ENCODE measurements around the gene RNFT2.

Gene RNFT2

DNA sequence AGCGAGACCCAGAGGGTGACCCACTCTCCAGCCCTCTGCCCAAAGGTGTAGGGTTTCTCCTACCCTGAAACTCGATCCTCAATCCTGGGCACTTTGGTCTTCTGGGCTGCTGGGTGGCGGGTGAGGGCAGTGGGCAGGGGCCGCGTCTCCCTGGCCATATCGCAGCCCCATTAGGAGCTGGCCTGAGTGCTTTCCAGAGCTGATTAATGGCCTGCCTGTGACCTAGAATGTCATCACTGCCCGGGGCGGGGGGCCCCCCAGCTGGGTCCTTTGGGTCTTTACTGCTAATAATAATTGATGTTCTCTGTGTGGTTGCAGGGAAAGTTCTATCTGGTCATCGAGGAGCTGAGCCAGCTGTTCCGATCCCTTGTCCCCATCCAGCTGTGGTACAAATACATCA, 95.4 kb downstream of the RNFT2 start:
- DNase-seq (ENCODE audit: low read depth in 2 of 2): no peak

DNA sequence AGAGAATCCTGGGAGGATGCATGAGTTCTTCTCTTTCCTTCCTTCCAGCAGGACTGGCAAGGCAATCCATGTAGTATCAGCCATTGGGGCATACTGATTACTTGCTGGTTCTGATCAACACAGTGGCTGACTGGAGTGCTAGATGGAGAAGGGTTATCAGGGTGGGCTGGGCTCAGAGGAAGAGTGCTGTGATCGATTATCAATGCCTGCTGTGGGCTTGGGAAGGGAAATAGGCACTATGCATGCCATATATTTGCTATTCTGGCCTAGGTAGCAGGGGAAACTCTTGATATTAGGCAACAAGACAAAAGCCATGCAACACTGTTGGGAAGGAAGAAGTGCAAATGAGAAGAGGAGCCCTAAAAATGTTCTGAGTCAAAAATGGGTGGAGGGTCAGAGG, 97.4 kb downstream of the RNFT2 start:
- DNase-seq (ENCODE audit: low read depth in 2 of 2): no peak

DNA sequence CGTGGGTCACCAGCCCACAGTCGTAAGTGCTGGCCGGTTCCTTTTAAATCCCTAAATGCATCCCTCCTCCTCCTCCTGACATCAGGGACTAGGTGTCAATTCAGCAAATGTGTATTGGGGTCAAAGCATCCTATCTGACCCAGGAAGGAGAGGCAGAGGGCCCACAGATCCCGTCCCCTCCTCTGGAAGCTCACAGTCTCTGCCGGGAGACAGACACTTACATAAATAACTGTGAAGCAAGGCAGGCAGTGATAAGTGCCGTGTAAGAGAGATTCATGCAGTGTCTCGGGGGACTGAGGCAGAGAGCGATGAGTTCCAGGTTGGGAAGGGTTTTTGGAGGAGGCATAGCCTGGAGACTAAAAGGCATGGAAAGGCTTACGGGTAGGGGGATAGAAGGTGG, 99.0 kb downstream of the RNFT2 start:
- no peak for DNase-seq (ENCODE audit: low read depth in 2 of 2)

DNA sequence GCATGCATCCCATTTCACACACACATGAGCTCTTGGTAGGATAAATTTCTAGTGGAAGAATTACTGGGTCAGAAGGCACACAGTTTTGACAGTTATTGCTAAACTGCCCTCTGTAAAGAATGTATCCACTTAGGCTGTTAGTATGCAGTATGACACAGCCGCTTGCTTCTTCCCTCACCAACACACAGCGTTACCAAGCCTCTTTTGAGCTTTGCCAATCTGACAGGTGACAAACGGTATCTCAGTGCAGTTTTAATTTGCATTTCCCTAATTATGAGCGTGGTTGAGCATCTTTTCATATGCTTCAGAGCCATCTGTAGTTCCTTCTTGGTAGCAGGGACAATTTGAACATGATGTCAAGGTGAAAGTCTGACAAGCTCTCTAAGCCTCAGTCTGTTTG, 100.2 kb downstream of the RNFT2 start:
- no peak for DNase-seq (ENCODE audit: low read depth in 2 of 2)

DNA sequence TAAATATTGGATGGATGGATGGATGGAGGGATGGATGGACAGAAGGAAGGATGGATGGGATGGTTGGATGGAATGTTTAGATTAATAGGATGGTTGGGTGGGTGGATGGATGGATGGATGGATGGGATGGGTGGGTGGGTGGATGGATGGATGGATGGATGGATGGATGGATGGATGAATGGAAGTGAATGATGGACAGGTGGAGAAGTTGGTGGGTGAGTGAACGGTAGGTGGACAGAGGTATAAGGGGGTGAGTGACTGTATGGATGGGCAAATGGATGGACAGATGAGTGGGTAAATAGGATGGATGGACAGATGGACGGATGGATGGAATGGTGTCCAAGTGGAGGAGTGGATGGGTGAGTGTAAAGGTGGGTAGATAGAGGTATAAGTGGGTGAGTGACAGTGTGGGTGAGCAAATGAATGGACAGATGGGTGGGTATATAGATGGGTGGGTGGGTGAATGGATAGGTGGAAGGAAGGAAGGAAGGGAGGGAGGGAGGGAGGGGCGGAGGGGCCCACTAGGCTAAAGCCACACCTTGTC, 101.2 kb downstream of the RNFT2 start:
- no peak for DNase-seq (ENCODE audit: low read depth in 2 of 2)

DNA sequence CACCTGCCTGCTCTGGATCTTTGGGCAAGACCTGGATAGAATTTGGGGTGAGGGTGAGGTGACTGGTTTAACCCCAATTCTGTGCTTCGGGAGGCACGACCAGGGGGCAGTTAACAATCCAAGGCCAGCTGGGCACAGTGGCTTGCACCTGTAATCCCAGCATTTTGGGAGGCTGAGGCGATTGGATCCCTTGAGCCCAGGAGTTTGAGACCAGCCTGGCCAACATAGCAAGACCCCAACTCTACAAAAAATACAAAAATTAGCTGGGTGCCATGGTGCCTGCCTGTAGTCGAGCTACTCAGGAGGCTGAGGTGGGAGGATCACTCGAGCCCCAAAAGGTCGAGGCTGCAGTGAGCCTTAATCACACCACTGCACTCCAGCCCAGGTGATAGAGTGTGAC, 105.0 kb downstream of the RNFT2 start:
- DNase-seq (ENCODE audit: low read depth in 2 of 2): no peak

DNA sequence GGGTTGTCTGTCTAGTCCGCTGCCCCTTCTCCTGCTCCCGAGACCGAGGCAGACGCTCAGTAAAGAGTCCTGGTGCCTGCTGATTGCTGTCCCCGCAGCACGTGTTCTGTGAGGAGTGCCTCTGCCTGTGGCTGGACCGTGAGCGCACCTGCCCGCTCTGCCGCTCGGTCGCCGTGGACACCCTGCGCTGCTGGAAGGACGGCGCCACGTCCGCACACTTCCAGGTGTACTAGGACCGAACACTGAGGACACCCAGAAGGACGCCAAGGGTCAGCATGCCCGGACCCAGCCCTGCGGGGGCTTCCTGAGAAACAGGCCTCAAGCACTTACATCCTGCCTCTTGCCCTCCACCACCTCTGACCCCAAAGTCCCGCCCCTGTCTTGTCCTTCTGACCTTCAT, 111.1 kb downstream of the RNFT2 start:
- DNase-seq (ENCODE audit: low read depth in 2 of 2): no peak

DNA sequence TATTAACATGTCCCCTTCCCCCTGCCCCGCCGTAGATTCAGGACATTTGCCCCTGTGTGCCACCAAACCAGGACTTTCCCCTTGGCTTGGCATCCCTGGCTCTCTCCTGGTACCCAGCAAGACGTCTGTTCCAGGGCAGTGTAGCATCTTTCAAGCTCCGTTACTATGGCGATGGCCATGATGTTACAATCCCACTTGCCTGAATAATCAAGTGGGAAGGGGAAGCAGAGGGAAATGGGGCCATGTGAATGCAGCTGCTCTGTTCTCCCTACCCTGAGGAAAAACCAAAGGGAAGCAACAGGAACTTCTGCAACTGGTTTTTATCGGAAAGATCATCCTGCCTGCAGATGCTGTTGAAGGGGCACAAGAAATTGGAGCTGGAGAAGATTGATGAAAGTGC, 114.2 kb downstream of the RNFT2 start:
- DNase-seq (ENCODE audit: low read depth in 2 of 2): no peak

DNA sequence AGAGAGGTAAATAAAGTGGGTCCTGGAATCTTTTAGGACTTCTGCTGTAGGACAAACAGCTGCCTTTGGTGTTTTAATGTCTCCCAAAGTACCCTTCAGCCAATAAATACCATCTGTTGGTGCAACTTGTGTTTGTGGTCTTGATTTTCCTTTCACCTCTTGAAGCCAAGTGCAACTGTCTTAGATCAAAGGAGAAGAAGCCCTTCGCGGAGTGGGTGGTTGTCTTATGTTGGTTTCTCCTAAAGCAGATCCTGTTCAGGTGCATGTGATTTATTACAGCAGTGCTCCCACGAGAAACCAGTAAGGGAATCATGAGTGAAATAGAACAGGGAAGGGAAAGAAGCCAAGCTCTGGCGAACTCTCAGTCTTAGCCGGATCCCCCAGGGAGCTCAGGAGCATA, 115.4 kb downstream of the RNFT2 start:
- no peak for DNase-seq (ENCODE audit: low read depth in 2 of 2)

DNA sequence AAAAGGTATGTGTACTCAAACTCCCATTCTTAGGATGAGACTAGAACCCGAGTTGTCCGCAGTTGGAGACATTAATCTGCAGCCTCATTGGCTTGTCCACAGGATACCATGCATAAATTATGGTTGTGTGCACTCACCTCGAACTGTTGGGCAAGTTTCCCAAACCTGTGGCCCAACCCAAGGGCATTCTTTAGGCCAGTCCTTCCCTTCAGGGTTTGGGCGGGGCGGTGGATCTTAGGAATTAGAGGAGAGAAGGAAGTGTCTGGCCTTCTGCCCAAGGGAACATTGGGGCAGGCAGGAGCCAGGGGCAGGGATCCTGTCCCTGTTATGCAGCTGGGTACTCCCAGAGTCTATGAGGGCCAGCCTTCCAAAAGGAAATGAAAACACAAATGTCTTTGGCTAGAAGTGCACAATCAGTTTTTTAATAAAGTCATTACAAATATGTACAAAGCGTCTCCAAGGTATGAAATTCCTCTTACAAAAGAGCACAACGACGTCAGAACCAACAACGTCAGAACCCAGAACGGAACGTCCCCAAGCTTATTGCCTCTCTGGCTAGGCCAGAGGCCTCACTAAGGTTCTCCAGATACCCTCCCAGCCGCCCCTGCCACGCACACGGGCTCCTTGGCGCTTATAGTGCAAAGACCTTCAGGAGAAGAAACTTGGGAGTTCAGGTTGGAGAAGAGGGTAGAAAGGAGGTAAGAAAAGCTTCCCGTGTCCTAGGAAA, 117.8 kb downstream of the RNFT2 start:
- no peak for DNase-seq (ENCODE audit: low read depth in 2 of 2)

DNA sequence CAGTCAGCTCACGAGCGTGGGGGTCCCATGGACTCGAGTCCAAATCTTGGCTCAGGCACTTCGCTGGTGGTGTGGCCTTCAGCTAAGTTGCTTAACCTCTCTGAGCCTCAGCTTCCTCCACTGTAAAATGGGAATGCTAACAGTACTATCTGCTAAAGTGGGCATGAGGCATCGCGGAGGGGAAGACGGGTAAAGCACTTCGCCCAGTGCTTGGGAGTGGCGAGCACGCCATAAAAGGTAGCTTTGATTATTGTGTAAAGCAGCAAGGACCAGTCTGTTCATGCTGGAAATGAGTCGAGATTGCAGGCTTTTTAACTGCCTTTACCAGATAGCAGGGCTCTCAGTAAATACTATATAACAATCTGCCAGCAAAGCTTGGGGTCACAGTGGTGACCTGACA, 118.6 kb downstream of the RNFT2 start:
- DNase-seq (ENCODE audit: low read depth in 2 of 2): no peak

DNA sequence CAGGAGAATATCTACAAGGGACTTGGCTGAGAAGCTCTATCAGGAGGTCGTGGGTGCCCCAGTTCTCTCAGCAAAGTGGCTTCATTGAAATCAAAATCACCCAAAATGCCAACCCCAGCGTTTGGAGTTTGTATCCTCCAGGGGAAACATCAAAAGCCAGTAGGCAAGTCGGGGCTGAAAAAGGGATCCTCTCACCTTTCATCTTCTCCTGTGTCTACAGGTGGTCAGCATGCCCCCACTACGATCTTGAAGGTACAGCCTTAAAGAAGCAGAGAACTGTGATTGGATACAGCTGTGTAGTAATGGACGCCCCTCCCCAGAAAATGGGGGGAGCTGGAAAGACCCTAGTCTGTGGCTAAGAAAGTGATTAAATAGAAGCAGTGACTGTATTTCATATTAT, 121.0 kb downstream of the RNFT2 start:
- DNase-seq (ENCODE audit: low read depth in 2 of 2): no peak

DNA sequence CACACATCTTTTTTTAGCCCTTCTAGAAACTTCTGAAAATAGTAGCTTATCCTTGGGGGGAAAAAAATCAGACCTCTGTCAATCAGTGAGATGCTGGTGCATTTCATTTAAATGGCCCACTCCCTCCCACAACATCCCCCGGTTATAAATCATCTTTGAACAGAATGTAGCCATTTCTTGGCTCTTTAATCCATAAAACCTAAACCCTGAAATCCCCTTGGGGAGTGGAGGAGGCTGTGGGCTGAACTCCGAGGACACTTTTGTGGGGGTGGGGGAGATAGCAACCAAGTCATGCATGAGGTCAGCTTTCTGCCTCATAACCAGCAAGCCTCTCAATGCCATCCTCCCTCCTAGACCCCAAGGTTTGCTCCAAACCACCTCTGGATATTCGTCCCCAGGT, 122.1 kb downstream of the RNFT2 start:
- DNase-seq (ENCODE audit: low read depth in 2 of 2): no peak

DNA sequence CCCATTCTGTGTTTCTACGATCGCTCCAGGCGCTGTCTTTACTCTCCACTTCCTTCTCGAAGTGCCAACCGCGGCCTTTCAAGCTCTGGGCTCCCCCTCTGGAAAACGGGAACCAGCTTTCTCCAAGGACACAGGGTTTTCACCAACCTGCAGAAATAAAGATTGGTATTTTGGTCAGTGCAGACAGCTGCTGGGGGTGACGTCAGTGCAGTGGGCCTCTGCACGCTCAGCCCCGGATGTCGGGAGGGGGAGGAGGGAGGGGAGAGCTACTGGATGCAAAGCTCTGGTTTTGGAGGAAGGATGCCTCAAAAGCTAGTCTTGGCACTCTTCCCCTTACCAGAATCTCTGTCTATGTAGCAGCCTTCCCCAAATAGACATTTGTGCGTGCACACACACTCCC, 123.2 kb downstream of the RNFT2 start:
- no peak for DNase-seq (ENCODE audit: low read depth in 2 of 2)

DNA sequence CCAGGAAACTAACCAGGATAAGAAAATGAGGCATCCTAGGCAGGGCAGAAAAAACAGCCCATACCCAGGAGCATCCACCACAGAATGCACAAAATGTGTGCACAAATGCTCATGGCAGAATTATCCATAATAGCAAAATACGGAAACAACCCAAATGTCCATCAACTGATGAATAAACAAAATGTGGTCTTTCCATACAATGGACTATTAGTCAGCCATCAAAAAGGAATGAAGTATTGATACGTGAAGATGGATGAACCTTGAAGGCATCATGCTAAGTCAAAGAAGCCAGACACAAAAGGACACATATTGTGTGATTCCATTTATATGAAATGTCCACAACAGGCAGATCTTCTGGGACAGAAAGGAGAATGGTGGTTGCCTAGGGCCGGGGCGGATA, 124.1 kb downstream of the RNFT2 start:
- no peak for DNase-seq (ENCODE audit: low read depth in 2 of 2)

DNA sequence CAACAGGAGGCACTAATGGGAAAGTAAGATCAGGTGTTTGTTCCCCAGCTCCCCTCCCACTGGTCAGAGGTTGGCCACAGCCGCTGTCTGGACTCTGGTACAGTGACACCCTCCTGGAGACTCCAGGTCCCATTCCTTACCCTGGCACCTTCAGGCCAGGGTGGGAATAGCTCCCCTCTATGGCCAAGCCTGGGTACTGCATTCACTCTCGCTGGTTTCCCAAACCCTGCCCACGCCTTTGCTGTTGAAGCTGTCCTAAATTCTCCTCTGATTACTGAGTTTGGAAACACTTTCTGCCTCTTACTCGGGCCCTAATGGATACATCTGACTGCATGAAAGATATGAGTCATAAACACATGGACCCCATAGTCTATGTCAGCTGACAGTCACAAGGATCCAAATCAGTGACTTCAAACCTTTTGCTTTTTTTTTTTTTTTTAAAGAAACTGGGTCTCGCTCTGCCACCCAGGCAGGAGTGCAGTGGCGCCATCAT, 125.2 kb downstream of the RNFT2 start:
- no peak for DNase-seq (ENCODE audit: low read depth in 2 of 2)

DNA sequence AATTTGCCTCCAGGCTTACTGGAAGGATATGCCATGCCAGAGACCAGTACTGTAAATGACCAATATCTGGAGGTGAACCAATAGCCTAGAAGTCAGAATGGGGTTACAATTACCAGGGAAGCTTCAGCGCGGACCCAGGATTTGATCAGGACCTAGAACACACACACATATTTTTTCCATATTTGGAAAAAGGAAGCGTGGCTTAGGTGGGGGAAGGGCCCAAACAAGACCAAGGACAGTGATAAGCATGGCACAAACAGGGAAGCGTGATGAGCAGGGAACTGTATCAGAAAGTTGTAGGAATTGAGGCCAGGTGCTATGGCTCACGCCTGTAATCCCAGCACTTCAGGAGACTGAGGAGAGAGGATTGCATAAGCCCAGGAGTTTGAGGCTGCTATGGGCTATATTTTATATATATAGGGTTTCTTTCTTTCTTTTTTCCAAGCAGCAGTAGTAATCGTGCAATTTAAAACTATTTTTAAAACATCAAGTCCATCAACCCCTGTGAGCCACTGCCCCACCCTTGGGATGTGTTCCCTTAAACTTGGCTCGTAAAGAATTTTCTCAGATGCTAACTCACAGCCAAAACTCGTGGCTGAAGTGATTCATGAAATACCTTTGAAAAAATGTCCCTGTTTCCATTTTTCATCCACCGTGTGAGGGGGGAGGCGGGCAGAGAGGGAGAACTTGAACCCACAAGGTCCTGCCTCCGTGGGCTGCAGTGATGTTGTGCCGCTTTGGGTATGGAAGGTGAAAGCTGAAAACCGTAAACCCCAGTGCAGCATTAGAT, 126.5 kb downstream of the RNFT2 start:
- no peak for DNase-seq (ENCODE audit: low read depth in 2 of 2)

DNA sequence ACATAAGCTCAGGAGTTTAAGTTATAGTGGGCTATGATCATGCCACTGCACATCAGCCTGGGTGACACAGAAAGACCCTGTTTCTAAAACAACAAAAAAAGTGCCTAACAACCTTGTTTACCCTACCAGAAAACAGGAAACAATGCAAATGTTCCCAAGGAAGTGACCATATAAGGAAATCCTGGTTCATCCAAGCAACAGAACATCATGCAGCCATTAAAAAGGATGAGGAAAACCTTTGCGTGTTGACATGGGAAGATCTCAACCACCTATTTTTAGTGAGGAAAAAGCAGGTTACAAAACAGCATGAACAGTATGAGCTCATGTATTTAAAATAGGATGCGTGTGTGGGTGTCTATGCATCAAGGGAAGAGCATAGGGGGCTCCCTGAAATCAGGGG, 129.4 kb downstream of the RNFT2 start:
- no peak for DNase-seq (ENCODE audit: low read depth in 2 of 2)

DNA sequence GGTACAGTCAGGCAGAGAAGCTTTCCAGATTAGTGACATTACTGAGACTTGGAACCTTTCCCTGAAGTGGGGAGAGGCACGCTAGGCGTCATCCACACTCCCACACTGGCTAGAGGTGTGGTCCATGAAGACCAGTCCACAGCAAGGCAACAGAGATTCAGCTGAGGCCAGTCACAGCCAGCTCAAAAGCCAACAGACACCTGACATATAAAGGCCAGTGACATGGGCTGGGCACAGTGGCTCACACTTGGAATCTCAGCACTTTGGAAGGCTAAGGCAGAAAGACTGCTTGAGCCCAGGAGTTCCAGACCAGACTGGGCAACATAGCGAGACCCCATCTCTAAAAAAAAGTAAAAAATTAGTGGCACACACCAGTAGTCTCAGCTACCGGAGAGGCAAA, 132.2 kb downstream of the RNFT2 start:
- no peak for DNase-seq (ENCODE audit: low read depth in 2 of 2)

DNA sequence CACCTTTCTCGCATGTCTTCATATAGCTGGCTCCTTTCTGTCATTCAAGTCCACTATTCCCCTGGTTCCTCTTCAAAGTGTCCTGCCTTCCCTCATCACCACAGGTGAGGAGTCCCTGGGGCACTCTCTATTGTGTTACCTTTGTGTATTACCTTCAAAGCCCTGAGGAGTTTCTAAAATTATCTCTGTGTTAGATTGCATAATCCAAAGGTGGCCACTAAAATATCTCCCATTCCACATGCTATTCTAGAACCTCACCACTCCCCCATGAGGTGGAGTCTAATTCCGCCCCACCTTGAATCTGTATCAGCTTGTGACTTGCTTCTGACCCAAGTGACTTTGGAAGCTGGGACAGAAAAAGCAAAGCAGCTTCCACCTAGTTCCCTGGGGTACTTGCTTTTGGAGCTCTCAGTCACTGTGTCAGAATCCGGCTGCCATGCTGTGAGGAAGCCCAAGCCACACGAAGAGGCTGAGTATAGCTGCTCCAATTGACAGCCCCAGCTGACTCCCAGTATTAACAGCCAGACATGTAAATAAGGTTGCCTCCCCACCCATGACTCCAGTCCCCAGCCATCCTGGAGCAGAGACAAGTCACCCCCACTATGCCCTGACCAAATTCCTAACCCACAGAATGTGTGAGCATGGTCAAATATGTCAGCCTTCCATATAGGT, 136.3 kb downstream of the RNFT2 start:
- DNase-seq (ENCODE audit: low read depth in 2 of 2): no peak

DNA sequence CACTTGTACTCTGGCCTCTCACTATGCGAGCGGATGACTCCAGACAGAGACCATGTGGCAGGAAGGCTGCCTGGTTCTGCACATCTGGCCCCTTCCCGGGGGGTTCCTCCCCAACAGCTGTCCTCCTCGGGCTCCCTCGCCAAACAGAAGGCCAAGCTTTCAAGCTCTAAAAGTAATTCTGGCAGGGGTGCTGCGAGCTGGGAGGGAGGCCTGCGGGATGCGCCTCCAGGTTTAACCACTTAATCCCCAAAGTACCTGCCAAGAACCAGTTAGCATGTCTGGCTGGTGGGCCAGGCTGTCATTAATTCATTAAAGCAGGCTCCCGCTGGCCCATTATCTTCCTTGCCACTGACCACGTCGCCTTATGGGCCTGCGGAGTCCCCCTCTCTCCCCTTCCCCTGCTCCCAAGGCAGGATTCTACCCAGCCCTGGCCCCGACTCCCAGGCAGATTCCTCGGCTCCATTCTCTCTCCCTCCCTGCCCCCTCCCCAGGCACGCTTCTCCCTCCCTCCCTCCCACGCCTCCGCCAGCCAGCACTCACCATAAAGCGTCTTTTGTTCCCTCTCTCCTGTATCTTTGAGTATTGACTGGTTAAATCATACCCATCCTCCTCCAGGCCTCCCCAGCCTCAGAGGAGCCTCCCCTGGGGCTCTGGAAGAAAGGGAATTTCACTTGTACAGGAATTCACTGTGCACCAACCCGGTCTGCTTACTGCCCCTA, 138.2 kb downstream of the RNFT2 start:
- DNase-seq (ENCODE audit: low read depth in 2 of 2): no peak

All from stimulated activated CD8-positive, alpha-beta memory T cell treated with anti-CD3 and anti-CD28 coated beads, Interleukin-15, amount 100 ng/mL, for 4 hours (primary cell).